HG02852 (cell line): ENCODE data around the gene MFAP1.
A peak's percentile ranks its signal among the peaks of the same experiment; 100 is the strongest.
"Not testable (repeated sequence)": the region's sequence is repeated elsewhere in the genome, so short reads cannot be mapped to it uniquely, and the experiment has no call there.

ENCODE experiments used
- ATAC-seq: cut with Tn5 transposase; IDR thresholded peaks from one replicate; pipeline ENCODE4 v1.9.1; 2021; ENCODE audit warnings: mild to moderate bottlenecking, moderate library complexity; ENCODE audit not compliant: unreplicated experiment

The MFAP1 gene

GRCh38 chr15:43824302-43825246 is at the start of gene MFAP1:
MFAP1 (minus strand) TSS chr15:43824690; CDS start chr15:43824569, 121 bp downstream.
- peak; percentile 75 for ATAC-seq

- ATAC-seq, result no peak
These were observed 49.2 kb upstream of the MFAP1 start for GRCh38 chr15:43873651-43874050.

GRCh38 chr15:43872416-43873020 is 48.0 kb upstream of the MFAP1 start:
- ATAC-seq, result no peak

- no peak for ATAC-seq
These were observed 47.3 kb upstream of the MFAP1 start for GRCh38 chr15:43871835-43872234.

GRCh38 chr15:43868406-43868805 is 43.9 kb upstream of the MFAP1 start:
- no peak for ATAC-seq

- ATAC-seq, result no peak
These were observed 42.6 kb upstream of the MFAP1 start for GRCh38 chr15:43867096-43867495.

- ATAC-seq, result not testable (repeated sequence)
These were observed 42.1 kb upstream of the MFAP1 start for GRCh38 chr15:43866636-43867035.

GRCh38 chr15:43859546-43859945 is 35.1 kb upstream of the MFAP1 start:
- no peak for ATAC-seq

GRCh38 chr15:43854801-43855200 is 30.3 kb upstream of the MFAP1 start:
- ATAC-seq, result no peak

- no peak for ATAC-seq
These were observed 28.1 kb upstream of the MFAP1 start for GRCh38 chr15:43852607-43853006.

- ATAC-seq, result no peak
These were observed 26.8 kb upstream of the MFAP1 start for GRCh38 chr15:43851251-43851650.

- ATAC-seq, result no peak
These were observed 20.9 kb upstream of the MFAP1 start for GRCh38 chr15:43845421-43845820.

GRCh38 chr15:43832485-43832884 is 8.0 kb upstream of the MFAP1 start:
- not testable (repeated sequence) for ATAC-seq

GRCh38 chr15:43831519-43832052 is 7.1 kb upstream of the MFAP1 start:
- not testable (repeated sequence) for ATAC-seq

GRCh38 chr15:43830691-43831275 is 6.3 kb upstream of the MFAP1 start:
- ATAC-seq, result not testable (repeated sequence)

GRCh38 chr15:43829951-43830540 is 5.6 kb upstream of the MFAP1 start:
- not testable (repeated sequence) for ATAC-seq

- ATAC-seq, result no peak
These were observed 3.7 kb upstream of the MFAP1 start for GRCh38 chr15:43828061-43828657.

- ATAC-seq, result peak; percentile 54
These were observed 2.2 kb upstream of the MFAP1 start, which contains the start of gene WDR76 for GRCh38 chr15:43826508-43827341. WDR76 (plus strand) TSS chr15:43827002; CDS start chr15:43827033, 31 bp downstream.

- ATAC-seq, result no peak
These were observed 1.6 kb upstream of the MFAP1 start for GRCh38 chr15:43826029-43826507.
